ENCODE measurements around the gene SMG9.

SMG9 gene

DNA sequence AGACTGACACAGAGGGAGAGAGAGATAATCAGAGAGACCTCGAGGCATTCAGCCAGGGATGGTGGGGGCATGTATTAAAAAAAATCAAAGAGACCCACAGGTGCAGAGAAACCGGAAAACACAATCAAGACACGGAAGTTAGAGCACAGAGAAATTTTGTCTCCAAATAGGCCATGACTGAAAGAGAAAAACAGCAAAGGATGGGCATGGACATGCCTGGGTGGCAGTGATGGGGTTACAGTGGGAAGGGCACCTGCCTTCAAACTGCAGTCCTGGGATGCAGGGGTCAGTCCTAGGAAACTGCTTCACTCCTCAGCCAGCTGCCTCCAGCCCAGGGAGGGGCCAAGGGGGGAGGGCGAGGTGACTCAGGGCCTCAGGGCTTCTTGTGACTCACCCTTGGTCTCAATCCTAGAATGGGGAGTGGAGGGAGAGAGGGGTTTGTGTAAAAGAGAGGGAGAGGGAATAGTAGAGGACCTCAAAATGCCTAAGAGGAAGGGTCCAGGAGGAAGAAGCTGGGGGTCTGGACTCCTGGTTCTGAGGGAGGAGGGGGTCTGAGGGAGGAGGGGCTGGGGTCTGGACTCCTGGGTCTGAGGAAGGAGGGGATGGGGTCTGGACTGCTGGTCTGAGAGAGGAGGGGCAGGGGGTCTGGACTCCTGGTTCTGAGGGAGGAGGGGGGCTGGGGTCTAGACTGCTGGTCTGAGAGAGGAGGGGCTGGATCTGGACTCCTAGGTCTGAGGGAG, 29.6 kb upstream of the SMG9 start:
- ChIA-PET POLR2A (no interaction called here), CTCF (interaction anchor here (0.8 to 2.3 kb wide), 8 partner anchors 9 to 41 kb away, joined by 3 to 17 read pairs (median 5); no protein-coding TSS in a partner anchor)
- 71% methylated on average over 4 of the region's 4 CpGs for WGBS (ENCODE audit: insufficient coverage)
- Histone ChIP-seq H3K27ac (ENCODE audit: insufficient read depth in 1 of 2, low read depth in 1 of 2, low read length in 2 of 2, poor library complexity in 1 of 2, severe bottlenecking in 2 of 2) (peak overlapping the region in 1 of 2 experiments; percentile 62), H3K27me3 (replicated peaks in 2 of 5; ENCODE audit: control insufficient read depth in 4 of 5, insufficient read depth in 5 of 5, low read length in 4 of 5) (no peaks in the 10 kb centered on the region), H3K4me3 (ENCODE audit: control insufficient read depth in 1 of 7, extremely low read depth in 1 of 7, insufficient read depth in 4 of 7, low read depth in 2 of 7, low read length in 6 of 7) (no peak overlapping the region), H3K9me3 (ENCODE audit: control extremely low read depth in 1 of 5, control insufficient read depth in 4 of 5, insufficient read depth in 2 of 5, low read depth in 1 of 5, low read length in 4 of 5) (no peaks in the 10 kb centered on the region), H3K4me1 (ENCODE audit: control extremely low read depth in 1 of 4, control insufficient read depth in 4 of 4, insufficient read depth in 4 of 4, low read length in 3 of 4) (peaks cover 0 to 35% (median 24%) of the 10 kb centered on the region in 4 experiments), H3K36me3 (ENCODE audit: control insufficient read depth in 4 of 4, insufficient read depth in 4 of 4, low read length in 3 of 4) (no peaks in the 10 kb centered on the region)
- peak; percentile 44 to 72 (median 65) for DNase-seq

DNA sequence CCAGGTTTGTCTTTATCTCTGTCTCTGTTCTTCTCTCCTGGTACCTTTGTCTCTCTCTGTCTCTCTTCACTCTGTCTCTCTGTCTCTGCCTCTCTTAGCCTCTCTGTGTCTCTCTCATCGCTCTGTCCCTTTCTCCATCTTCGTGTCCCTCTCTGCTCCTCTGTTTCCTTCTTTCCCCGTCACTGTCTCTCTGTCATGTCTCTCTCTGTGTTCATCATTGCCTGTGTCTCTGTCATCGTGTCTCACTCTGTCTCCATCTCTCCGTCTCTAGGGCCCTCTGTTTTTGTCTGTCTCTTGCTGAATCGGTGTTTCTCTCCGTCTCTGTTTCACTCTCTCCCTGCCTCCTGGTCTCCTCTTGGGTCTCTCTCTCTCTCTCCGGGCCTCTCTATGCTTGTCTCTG, 28.9 kb upstream of the SMG9 start:
- no peak for DNase-seq
- Histone ChIP-seq H3K4me3 (ENCODE audit: control insufficient read depth in 1 of 7, extremely low read depth in 1 of 7, insufficient read depth in 4 of 7, low read depth in 2 of 7, low read length in 6 of 7) (no peak overlapping the region), H3K27me3 (replicated peaks in 2 of 5; ENCODE audit: control insufficient read depth in 4 of 5, insufficient read depth in 5 of 5, low read length in 4 of 5) (no peaks in the 10 kb centered on the region), H3K27ac (ENCODE audit: insufficient read depth in 1 of 2, low read depth in 1 of 2, low read length in 2 of 2, poor library complexity in 1 of 2, severe bottlenecking in 2 of 2) (peak overlapping the region in 1 of 2 experiments; percentile 38), H3K9me3 (ENCODE audit: control extremely low read depth in 1 of 5, control insufficient read depth in 4 of 5, insufficient read depth in 2 of 5, low read depth in 1 of 5, low read length in 4 of 5) (no peaks in the 10 kb centered on the region), H3K4me1 (ENCODE audit: control extremely low read depth in 1 of 4, control insufficient read depth in 4 of 4, insufficient read depth in 4 of 4, low read length in 3 of 4) (peaks cover 3 to 42% (median 32%) of the 10 kb centered on the region in 4 experiments), H3K36me3 (ENCODE audit: control insufficient read depth in 4 of 4, insufficient read depth in 4 of 4, low read length in 3 of 4) (no peaks in the 10 kb centered on the region)
- WGBS (ENCODE audit: insufficient coverage) = 96% methylated on average over 8 of the region's 8 CpGs
- ChIA-PET POLR2A (no interaction called here), CTCF (interaction anchor here (2.3 kb wide), 1 partner anchor 39 kb away, joined by 17 read pairs; no protein-coding TSS in a partner anchor)

DNA sequence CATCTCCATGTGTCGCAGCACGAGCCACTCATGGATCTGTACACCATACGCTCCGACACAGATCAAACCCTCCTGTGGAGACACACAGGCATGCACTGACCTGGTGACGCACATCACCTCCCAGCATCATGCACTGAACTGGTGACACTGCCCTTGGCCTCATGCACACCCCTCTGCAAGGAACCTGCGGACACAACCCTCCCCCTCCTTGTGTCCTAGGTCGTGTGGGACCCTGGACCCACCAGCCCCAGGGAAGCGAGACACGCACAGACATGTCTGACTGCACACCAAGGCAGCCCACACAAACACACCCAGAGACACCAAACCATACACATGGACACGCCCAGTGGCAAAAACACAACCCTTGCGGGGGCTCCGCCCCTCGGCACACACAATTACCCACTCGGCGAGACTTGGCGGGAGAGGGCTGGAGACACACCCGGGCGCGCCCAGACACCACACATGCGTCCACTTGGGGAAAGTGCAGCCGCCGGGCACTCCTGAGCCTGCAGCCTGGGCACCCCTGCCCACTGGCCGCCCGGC, 28.0 kb upstream of the SMG9 start:
- Histone ChIP-seq H3K36me3 (ENCODE audit: control insufficient read depth in 4 of 4, insufficient read depth in 4 of 4, low read length in 3 of 4) (no peaks in the 10 kb centered on the region), H3K27me3 (replicated peaks in 2 of 5; ENCODE audit: control insufficient read depth in 4 of 5, insufficient read depth in 5 of 5, low read length in 4 of 5) (no peaks in the 10 kb centered on the region), H3K9me3 (ENCODE audit: control extremely low read depth in 1 of 5, control insufficient read depth in 4 of 5, insufficient read depth in 2 of 5, low read depth in 1 of 5, low read length in 4 of 5) (no peaks in the 10 kb centered on the region), H3K4me3 (ENCODE audit: control insufficient read depth in 1 of 7, extremely low read depth in 1 of 7, insufficient read depth in 4 of 7, low read depth in 2 of 7, low read length in 6 of 7) (no peak overlapping the region), H3K4me1 (ENCODE audit: control extremely low read depth in 1 of 4, control insufficient read depth in 4 of 4, insufficient read depth in 4 of 4, low read length in 3 of 4) (peaks cover 3 to 50% (median 40%) of the 10 kb centered on the region in 4 experiments), H3K27ac (ENCODE audit: insufficient read depth in 1 of 2, low read depth in 1 of 2, low read length in 2 of 2, poor library complexity in 1 of 2, severe bottlenecking in 2 of 2) (no peak overlapping the region)
- no peak for DNase-seq
- CTCF ChIA-PET = interaction anchor here (10.7 kb wide), 1 partner anchor 17 kb away, joined by 149 read pairs; no protein-coding TSS in a partner anchor
- POLR2A ChIA-PET = no interaction called here
- 92% methylated on average over 23 of the region's 24 CpGs for WGBS (ENCODE audit: insufficient coverage)

DNA sequence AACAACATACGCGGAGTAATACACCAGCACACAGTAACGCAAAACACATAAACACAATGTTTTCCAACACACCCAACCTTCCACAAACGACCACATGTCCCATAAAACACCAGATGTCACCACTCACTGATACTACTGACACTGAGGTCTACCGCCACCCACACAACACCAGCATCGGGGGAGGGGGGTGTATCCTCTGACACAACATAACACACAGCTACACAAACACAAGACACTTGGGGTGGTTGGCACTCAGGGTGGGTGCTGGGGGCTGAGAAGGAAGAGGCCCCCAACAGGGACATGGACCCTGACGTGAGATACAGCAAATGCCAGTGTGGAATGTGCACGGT, 27.5 kb upstream of the SMG9 start:
- 60% methylated on average over 6 of the region's 8 CpGs for WGBS (ENCODE audit: insufficient coverage)
- H3K27me3 ChIP-seq (replicated peaks in 2 of 5; ENCODE audit: control insufficient read depth in 4 of 5, insufficient read depth in 5 of 5, low read length in 4 of 5) = no peaks in the 10 kb centered on the region
- H3K4me1 ChIP-seq (ENCODE audit: control extremely low read depth in 1 of 4, control insufficient read depth in 4 of 4, insufficient read depth in 4 of 4, low read length in 3 of 4) = peaks cover 3 to 55% (median 44%) of the 10 kb centered on the region in 4 experiments
- no peak for DNase-seq
- H3K4me3 ChIP-seq (ENCODE audit: control insufficient read depth in 1 of 7, extremely low read depth in 1 of 7, insufficient read depth in 4 of 7, low read depth in 2 of 7, low read length in 6 of 7) = no peak overlapping the region
- no peaks in the 10 kb centered on the region for H3K9me3 ChIP-seq (ENCODE audit: control extremely low read depth in 1 of 5, control insufficient read depth in 4 of 5, insufficient read depth in 2 of 5, low read depth in 1 of 5, low read length in 4 of 5)
- CTCF ChIA-PET = interaction anchor here (5.7 to 10.7 kb wide), 2 partner anchors 16 to 36 kb away, joined by 27 to 149 read pairs; no protein-coding TSS in a partner anchor
- no peak overlapping the region for H3K27ac ChIP-seq (ENCODE audit: insufficient read depth in 1 of 2, low read depth in 1 of 2, low read length in 2 of 2, poor library complexity in 1 of 2, severe bottlenecking in 2 of 2)
- H3K36me3 ChIP-seq (ENCODE audit: control insufficient read depth in 4 of 4, insufficient read depth in 4 of 4, low read length in 3 of 4) = no peaks in the 10 kb centered on the region
- POLR2A ChIA-PET = no interaction called here

DNA sequence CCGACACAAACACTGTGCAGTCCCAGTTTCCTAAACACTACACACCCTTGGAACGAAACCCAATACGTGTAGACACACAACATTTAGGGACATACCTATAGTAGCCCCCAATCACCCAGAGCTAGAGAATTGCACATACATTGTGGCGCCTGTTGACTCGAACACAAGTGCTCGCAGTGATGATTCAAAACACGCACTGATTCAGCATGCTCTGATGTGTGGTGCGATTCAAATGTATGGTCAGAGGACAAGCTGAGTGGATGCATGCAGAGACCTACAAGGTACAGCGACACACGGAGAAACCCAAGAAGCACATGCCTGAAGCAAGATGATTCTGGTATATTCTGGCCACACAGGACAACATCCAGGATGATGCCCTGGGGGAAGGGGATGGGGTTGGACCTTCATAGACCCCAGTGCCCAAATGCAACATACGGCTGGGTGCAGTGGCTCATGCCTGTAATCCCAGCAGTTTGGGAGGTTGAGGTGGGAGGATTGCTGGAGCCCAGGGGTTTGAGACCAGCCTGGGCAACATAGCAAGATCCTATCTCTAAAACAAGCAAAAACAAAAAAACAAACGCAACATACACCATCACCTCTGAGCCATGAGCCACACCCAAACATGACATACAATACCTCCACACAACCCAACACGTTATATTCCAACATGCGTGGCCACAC, 27.0 kb upstream of the SMG9 start:
- ChIA-PET CTCF (interaction anchor here (1.4 to 10.7 kb wide), 5 partner anchors 12 to 36 kb away, joined by 3 to 149 read pairs (median 8); no protein-coding TSS in a partner anchor), POLR2A (no interaction called here)
- Histone ChIP-seq H3K36me3 (ENCODE audit: control insufficient read depth in 4 of 4, insufficient read depth in 4 of 4, low read length in 3 of 4) (no peaks in the 10 kb centered on the region), H3K4me3 (ENCODE audit: control insufficient read depth in 1 of 7, extremely low read depth in 1 of 7, insufficient read depth in 4 of 7, low read depth in 2 of 7, low read length in 6 of 7) (no peak overlapping the region), H3K27ac (ENCODE audit: insufficient read depth in 1 of 2, low read depth in 1 of 2, low read length in 2 of 2, poor library complexity in 1 of 2, severe bottlenecking in 2 of 2) (peak overlapping the region in 1 of 2 experiments; percentile 90), H3K9me3 (ENCODE audit: control extremely low read depth in 1 of 5, control insufficient read depth in 4 of 5, insufficient read depth in 2 of 5, low read depth in 1 of 5, low read length in 4 of 5) (no peaks in the 10 kb centered on the region), H3K27me3 (replicated peaks in 2 of 5; ENCODE audit: control insufficient read depth in 4 of 5, insufficient read depth in 5 of 5, low read length in 4 of 5) (no peaks in the 10 kb centered on the region), H3K4me1 (ENCODE audit: control extremely low read depth in 1 of 4, control insufficient read depth in 4 of 4, insufficient read depth in 4 of 4, low read length in 3 of 4) (peaks cover 7 to 60% (median 49%) of the 10 kb centered on the region in 4 experiments)
- no peak for DNase-seq
- WGBS (ENCODE audit: insufficient coverage) = 99% methylated on average over 12 of the region's 14 CpGs

DNA sequence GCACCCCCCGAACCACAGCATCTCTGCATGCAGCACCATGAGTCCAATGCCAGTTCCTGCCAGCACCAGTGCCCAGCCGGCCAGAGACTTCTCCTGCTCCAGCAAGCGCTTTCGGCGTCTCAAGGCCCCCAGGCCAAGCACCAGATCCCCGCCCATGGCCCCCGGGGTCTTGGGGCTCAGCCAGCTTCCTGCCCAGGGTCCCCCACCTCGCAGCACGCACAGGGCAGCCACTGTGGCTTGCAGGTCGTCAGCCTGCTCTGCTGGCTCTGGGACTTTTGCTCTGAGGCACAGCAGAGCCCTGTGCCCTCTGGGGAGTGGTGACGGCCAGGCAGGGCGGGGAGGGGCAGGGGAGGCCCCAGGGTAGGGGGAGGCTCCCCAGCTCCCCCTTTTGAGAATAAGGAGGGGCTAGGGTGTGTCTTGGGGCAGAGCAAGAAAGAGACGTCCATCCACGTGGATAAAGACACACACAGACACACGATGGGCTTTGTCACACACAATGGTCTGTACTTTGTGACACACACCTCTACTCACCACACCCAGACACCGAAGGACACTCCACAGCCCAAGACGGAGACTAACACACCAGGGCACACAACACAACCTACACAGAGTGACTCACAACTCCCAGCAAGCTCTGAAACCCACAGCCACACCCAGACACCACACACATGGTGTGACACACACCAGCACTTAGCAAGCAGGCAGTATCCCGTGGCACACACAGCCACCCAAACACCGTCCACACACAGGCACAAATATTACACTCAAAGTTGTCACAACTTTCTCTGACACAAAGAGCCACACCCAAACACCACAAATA, 26.2 kb upstream of the SMG9 start, which contains the start of gene KCNN4:
Gene KCNN4, minus strand, starts transcription at position 268 of the 820 bp plus-strand sequence. Its CDS starts 112 bp downstream, at position 156.
- peaks cover 0 to 6% (median 5%) of the 10 kb centered on the region in 4 experiments for H3K36me3 ChIP-seq (ENCODE audit: control insufficient read depth in 4 of 4, insufficient read depth in 4 of 4, low read length in 3 of 4)
- CTCF ChIA-PET = interaction anchor here (1.4 to 10.7 kb wide), 6 partner anchors 13 to 35 kb away, joined by 3 to 149 read pairs (median 6); no protein-coding TSS in a partner anchor
- DNase-seq = peak; percentile 69 to 88 (median 79)
- 3% methylated on average over 16 of the region's 19 CpGs for WGBS (ENCODE audit: insufficient coverage)
- peak within 1 kb of the TSS; percentile 61 to 96 (median 84) for H3K4me3 ChIP-seq (ENCODE audit: control insufficient read depth in 1 of 7, extremely low read depth in 1 of 7, insufficient read depth in 4 of 7, low read depth in 2 of 7, low read length in 6 of 7)
- H3K27ac ChIP-seq (ENCODE audit: insufficient read depth in 1 of 2, low read depth in 1 of 2, low read length in 2 of 2, poor library complexity in 1 of 2, severe bottlenecking in 2 of 2) = peak within 1 kb of the TSS; percentile 67 to 90
- H3K4me1 ChIP-seq (ENCODE audit: control extremely low read depth in 1 of 4, control insufficient read depth in 4 of 4, insufficient read depth in 4 of 4, low read length in 3 of 4) = peaks cover 8 to 68% (median 57%) of the 10 kb centered on the region in 4 experiments
- POLR2A ChIA-PET = no interaction called here
- no peaks in the 10 kb centered on the region for H3K27me3 ChIP-seq (replicated peaks in 2 of 5; ENCODE audit: control insufficient read depth in 4 of 5, insufficient read depth in 5 of 5, low read length in 4 of 5)
- H3K9me3 ChIP-seq (ENCODE audit: control extremely low read depth in 1 of 5, control insufficient read depth in 4 of 5, insufficient read depth in 2 of 5, low read depth in 1 of 5, low read length in 4 of 5) = no peaks in the 10 kb centered on the region

All from common myeloid progenitor, CD34-positive (primary cell).